DLD1 (cell line): ENCODE data around the gene BCAR3.

Experiments used
- in situ Hi-C: cut with HindIII; loops from 2 replicates; pipeline ENCODE4 v1.10.0; 2017; ENCODE audit warnings: low sequenced_read_pairs

Gene BCAR3

GRCh38 chr1:93518516-93518915 is 163.1 kb downstream of the BCAR3 start:
- in situ Hi-C loops: no loop called here

DNA sequence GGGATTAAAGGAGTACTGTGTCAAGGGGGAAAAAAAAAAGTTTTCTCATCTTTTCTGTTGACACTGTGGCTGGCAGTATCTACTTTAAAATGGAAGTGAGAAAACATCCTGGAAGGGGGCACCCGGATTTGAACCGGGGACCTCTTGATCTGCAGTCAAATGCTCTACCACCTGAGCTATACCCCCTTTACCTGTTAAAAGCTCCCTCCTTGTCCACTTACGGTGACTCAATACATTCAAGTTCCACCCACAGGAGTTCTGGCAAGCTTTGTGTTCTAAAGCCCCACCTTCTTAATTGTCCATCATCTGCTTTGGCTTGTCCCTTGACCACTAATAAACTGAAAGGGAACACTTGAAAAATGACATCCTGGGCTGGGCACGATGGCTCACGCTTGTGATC is 165.5 kb downstream of the BCAR3 start:
- in situ Hi-C loops: no loop called here
